NCI-H2029 (cell line): Measurements from ENCODE around the gene CD74.

ENCODE experiments used
- DNase-seq: peaks from one replicate; lab custom pipeline; 2025; lab: John Stamatoyannopoulos, UW

The CD74 gene

DNA sequence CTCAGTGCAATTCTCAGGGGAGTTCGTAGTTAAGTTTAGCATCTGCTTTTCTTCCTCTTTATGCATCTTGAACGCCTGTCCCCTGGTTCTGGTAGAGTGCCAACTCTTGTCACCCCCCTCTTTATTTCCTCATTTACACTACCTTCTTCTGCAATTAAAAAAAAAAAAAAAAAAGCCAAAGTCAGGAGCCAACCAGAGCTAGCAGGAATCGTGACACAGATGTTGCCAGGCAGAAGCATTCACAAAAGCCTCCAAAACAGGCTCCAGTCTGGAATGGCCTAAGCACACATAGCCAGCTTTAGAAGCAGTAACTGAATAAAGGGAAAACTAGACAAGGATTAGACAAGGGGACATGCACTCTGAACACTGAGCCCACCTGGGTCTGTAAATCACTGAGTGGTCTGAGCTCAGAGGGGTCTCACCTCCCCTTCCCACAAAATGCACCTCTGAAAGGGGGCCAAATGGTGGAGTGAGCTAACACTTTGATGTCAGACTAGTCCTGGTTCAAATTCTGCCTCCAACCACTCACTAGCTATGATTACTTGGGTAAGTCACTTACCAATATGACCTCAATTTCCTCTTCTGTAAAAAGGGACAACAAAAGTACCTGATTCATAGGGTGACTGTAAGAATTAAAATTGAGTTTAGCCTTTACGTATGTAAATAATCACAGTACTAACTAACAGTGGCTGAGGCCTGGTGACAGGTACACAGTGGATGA, 2.0 kb downstream of the CD74 start:
- DNase-seq = peak; percentile 85

DNA sequence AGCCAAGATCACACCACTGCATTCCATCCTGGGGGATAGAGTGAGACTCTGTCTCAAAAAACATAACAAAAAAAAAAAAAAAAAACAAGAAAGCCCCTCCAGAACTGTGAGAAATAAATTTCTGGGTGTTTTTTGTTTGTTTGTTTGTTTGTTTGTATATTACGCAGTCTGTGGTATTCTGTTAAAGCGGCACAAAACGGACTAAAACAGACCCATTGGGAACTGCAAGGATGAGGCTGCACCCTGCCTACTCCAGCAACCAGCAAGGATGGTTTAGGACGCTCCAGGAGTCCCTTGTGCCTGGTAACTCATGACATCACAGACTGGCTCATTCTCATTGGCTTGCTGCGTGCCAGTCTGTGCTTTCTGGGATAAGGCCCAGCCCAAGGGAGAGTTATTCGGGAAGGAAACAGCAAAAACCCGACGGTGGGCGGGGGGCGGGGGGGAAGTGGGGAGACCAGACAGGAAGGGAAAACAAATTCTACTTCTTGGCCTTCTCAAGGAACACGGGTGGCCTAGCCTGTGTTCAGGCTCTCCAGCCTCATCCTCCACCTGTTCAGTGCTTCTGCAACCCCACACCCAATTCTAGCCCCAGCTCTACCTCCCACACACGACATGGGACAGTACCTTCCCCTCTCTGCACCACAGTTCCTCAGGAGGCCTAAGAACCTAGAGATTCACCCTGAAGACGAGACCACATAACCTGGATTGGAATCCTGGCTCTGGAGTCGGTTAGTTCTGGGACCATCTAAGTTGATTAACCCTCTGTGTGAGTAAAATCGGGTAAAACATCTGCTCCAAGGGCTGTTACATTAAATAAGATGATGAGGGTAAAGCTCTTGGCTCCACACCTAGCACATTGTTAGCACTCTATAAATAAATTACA, 2.8 kb downstream of the CD74 start:
- peak; percentile 81 for DNase-seq

DNA sequence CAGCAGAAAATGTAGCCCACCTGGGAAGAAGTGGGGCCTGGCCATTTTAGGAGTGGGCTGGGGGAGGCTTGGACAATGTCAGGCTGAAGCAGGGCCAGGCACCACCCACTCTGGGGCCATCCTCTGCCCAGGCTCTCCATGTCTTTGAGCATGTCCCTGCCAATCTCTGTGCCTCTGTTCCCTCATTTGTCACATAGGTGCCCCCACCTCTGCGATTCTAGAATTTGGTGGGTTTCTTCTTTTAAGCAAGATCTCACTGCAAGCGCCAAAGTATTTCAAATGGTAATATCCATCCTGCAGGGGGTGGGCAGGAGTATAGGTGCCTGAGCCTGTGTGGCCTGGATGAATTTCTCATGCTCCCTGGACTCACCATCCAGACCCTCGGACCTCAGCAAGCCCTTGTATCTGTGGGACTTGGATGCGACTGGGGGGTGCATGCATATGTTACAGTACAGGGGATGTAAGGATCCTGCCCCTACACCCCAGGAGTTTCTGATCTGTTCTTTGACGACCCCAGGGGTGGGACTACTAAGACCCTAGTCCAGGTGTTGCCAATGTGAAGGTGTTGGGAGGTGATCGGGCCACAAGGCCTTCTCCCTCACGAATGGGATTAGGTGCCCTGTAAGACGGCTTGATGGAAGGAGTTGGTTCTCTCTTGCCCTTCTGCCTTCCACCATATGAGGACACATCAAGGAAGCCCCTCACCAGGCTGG, 4.3 kb downstream of the CD74 start:
- DNase-seq = no peak

DNA sequence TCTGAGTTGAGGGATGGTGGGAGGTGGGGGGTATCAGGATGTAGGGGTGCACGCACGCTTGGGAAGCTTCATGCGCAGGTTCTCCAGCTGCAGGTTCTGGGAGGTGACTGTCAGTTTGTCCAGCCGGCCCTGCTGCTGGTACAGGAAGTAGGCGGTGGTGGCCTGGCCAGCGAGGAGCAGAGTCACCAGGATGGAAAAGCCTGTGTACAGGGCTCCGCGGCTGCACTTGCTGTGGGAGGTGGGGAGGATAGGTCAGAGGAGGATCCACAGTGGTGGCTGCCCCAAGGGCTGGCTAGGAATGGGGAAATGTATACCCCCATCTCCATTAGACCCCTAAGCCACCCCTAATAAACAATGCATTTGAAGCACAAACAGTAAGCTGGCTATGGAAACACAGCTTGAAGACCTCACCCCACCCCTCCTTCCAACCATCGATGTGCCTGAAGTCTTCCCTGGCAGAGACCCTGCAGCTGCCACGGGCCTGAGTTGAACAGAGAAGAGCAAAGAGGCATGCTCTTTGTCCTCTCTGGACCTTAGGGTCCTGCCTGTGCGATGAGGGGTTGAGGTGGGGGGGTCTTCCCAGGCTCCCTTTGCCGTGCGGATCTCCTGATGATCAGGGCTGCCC, 5.5 kb downstream of the CD74 start:
- no peak for DNase-seq

DNA sequence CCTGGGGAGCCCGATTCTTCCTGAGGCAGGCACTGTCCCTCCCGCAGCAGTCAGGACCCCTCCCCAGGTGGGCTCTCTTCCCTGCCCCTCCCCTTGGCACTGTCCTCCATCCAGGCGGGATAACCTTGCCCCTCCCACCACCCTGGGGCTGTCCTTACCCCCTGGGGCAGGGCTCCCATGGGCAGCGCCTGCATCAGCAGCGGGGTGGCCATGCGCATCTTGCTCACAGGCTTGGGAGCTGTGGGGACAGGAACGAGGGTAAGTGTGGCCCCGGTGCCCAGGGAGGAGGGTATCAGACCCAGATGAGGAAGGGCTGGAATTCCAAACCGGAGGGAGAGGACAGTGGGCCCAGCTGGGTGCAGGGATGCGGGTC, 6.0 kb downstream of the CD74 start:
- no peak for DNase-seq

DNA sequence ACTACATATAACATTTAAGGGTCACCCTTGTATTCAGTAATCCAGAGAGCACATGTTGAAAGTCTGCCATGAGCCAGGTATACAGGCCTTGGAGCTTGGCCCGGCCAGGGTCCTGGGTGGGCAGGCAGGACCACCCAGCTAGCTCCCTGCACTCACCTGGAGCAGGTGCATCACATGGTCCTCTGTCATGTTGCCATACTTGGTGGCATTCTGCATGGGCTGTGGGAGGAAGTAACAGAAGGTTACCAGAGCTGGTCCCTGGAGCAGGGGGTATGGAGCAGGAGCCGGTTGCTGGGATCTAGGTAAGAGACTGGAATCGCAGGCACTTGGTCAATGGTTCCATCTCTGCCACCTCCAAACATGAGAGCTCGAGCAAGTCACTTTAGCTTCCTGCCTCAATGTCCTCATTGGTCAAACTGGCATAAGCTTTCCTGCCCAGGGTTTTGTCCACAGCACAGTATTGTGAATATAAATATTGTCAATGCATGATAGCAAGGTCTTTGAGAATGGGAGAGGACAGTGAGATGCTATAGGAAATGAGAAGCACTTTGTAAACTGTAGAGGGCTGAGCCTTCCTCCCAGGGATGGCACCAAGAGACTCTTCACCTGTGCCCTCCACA, 6.5 kb downstream of the CD74 start:
- DNase-seq = no peak

DNA sequence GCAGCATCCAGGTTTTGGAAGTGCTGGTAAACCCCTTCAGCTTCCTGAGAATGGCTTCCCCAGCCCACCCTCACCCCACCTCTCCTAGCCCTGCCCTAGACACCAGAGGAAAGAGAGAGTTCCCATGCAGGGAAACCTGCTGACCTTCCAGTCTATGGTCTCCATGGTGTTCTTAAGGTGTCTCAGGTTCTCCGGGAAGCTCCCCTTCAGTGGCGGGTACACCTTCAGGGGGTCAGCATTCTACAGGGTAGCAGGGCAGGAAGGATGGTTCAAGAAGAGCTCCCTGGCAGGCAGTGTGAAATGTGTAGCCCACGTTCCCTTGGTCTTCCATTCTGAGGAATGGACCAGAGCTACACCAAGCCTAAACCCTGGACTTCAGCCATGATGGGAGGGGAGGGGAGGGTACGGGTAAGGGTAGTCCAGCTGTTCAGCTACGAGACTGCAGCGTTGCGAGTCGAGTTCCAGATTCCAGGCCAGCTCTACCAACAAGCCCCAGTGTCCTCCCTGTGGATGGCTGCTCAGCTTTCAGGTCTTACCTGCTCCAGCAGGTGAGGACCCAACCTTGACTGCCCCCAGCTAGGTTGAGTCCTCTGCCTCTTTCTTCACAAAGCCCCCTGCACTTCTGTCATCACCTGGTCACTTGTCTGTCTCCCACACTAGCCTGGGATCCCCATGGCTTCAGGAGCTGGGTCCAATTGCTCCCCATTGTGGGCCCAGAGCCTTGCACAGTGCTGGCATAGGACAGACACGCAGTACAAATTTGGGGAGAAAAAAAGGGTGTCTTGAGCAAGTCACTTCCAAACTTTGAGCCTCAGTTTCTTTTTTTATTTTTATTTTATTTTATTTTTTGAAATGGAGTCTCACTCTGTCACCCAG, 7.5 kb downstream of the CD74 start:
- DNase-seq = no peak

DNA sequence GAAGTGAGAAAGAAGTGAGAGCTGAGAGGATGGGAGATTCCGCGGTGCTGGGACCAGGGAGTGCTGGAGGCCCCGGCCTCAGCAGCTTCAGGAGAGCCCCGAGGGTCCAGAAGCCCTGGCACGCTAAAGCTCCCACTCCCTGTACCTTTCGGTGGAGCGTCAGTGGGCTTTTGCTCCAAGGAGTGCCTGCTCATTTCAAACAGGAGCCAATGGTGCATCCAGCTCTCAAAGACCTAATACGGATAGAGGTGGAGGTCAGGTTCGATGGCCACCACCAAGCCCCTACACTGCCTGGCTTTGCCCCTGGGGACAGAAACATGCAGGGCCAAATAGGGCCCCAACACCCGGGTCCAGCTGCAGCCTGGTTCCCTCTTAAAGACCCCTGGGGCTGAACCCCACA, 8.2 kb downstream of the CD74 start:
- no peak for DNase-seq

DNA sequence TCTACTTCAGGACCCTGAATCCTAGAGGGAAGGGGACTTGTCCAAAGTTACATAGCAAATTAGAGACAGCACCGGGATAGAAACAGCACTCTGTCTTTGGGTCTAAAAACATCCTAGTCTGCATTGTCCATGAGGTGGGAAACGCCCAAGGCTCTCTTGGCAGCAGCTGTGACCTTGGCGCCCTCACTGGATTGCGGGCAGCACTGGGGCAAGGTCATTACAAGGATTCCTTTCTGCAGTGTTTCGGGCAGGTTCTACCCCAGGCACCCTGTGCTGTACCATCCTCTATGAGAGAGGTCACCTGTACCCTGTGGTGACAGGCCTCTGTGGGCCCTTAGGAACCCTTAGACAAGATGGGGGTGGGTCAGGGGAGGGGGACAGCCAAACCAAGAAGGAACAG, 8.6 kb downstream of the CD74 start:
- no peak for DNase-seq

DNA sequence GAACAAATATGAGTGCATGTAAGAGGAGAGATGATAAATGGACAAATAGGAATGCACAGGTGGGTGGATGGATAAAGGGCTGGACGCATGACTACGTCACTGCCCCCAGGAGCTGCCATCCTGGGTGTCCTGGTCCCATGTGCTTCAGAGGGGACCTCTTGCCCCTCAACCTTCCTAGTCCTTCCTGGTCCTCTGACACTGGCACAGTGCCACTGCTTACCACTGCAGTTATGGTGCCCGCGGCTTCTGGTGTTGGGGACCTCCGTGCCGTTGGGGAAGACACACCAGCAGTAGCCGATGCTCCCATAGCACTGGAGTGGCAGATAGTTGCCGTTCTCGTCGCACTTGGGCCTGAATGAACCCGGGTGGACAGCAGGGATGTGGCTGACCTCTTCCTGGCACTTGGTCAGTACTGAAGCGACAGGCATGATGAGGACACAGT, 9.8 kb downstream of the CD74 start:
- no peak for DNase-seq

DNA sequence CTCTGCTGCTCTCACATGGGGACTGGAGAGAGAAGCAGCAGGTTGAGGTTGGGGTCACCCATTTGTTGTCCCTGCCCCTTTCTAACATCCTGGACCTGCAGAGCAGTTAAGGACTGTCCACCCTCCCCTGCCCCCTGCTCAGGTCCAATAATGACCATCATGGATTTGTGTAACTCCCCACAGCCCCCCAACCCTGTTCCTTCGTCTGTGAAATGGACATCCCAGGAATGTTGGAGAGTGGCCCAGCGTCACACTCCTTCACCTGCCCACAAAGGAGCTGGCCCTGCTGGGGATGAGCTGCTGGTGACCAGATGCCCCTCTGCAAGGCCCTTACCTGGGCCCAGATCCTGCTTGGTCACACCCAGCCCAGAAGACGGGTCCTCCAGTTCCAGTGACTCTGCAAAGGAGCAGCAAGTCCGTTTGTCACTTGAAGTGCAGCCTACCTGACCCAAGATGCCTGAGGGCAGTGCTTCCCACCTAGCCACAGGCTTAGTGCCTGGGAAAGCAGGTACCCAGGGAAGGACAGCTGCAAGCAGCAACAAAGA, 10.4 kb downstream of the CD74 start:
- no peak for DNase-seq

DNA sequence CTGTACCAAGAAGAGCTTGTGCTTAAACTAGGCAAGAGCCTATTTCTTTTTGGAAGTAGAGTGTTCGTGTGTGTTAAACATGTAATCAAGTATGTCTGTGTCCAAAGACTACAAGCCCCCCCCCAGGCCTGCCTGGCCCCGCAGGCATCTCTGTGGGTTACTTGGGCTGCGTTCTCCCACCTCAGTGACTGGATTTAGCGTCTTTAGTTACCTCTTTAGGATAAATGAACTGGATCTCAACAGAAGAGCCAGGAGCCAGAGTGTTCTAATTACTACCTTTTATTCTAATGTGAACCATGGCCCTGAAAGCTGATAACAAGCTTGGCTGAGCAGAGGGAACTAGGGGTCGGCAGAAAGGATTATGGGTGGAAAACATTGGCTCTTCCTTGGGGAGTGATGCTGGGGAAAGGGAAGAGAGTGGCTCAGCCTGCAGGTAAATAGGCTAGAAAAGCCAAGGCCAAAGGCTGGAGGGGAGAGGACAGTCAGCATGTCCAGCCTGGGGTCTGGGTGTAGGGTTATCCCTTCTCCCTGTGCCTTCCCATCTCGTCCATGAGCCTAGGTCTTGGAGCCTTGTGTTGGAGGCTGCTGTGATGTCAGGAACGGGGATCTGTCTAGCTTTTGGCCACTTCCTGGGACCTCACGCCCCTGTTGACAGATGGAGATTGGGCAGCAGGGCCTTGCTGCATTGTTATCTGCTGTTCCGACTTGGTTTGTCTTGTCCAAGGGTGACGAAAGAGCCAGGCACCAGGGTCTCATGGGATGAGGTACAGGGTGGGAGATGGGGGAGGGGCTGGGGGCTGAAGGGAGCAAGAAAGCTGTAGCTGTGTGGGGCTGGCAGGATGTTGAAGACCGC, 11.1 kb downstream of the CD74 start:
- no peak for DNase-seq

DNA sequence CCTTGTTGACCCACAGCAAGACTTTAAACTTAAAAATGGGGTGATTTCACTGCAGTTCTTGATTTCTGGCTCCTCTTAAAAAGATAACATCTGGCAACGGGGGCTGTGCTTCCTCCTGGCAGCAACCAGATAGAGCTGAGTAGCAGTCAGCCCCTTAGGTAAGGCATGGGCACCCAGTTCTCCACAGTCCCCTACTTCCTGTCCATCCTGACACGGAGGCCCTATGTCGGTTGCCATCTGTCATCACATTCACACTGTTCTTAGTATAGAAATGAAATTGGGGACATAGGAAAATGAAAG, 11.7 kb downstream of the CD74 start:
- no peak for DNase-seq

DNA sequence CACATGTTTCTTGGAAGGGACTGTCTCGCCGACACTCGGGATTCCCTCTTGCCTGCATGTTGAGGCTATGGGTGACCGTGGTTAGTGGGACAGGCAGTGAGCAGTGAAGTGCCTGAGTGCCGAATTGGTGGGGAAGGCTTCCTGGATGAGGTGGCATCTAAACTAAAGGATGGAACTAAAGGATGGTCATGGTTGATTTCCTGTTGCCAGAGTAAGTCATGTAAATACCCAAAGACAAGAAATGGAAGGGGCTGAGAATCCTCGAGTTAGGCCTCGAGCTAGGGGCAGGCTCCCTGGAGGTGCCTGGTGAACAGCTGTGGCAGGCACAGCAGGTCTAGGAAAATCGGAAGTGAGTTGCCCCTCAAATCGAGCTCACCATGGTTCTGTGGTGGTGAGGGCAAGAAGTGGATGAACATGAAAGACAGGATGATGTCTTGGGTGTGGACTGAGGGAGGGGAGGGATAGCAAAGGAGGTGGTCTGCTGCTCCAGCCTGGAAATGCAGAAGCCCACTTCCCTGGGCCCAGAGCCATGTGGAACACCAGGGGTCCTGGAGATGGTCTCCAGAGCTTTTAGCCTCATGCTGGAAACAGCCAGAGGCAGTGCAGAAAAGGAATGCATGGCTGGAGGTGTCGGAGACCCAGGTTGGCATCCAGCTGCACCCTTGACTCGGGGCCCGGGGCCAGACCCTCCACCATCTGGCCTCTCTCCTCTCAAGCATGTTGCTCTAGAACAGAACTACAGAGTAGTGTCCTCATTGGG, 12.2 kb downstream of the CD74 start:
- DNase-seq = no peak

DNA sequence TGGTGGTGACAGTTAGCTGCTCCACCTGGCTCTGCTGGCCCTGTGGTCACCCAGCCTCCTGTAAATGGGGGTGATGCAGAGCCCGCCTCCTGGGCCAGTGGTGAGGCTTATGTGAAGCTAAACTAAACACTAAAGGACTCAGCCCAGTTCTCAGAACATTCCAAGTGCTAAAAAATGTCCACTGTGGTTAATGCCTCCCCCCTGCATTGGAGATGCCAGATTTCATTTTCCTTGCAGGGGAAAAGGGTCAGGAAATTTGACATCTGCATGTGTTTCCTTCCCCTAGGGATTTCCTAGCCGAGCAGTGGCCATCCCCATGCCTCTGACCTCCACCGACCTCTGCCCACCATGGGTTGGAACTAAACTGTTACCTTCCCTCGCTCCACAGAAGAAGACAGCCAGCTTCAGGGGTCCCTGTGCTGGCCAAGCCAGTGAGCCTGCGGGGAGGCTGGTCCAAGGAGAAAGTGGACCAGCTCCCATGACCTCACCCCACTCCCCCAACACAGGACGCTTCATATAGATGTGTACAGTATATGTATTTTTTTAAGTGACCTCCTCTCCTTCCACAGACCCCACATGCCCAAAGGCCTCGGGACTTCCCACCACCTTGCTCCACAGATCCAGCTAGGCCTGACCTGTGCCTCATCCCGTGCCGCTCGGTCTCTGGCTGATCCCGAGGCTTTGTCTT, 13.0 kb downstream of the CD74 start:
- no peak for DNase-seq

DNA sequence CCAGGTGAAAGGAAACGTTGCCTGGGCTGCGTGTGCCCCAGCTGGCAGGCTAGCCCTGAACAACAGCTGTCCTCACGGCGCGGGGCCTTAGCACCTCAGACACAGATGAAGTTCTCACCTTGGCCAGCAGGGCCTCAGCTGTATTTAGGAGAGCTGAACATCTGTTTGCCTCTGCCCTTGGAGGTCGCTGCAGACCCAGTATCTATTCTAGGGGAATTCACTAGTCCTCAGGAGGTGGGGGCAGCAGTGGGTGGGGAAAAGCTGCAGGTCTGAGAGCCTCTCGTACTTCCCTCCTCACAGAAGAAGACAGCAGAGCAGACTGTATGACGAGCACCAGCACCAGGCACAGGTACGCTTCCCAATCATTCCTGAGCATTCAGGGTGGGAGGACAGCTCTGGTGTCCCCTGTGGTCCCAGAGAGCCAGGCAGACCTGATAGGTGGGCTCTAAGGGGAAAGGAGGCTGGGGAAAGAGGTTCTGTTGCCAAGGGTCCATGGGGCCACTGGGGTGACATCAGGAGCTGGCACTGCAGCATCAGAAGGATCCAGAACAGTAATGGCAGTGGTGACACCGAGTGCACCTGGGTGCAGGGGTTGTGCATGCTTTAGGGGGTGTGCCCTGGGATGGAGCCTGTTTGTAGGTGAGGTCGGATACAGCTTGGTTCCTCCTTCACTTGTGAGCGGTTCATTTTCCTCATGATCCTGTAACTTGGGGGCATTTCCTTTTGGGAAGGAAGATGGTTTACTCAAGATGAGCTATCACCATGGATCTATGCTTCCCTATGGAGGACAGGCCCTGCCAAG, 13.8 kb downstream of the CD74 start:
- DNase-seq = no peak
